GM20000 (cell line): ENCODE results near the gene GATA3.

ENCODE experiments used
- DNase-seq: peaks from one replicate; pipeline ENCODE4 v3.0.0; 2012; ENCODE audit warnings: low spot score
- CTCF ChIP-seq: IDR thresholded peaks from 2 replicates; pipeline ENCODE4 v1.5.1; 2012; ENCODE audit warnings: mild to moderate bottlenecking, control low read depth; ENCODE audit errors: extremely low read depth, missing control alignments

GATA3 gene

DNA sequence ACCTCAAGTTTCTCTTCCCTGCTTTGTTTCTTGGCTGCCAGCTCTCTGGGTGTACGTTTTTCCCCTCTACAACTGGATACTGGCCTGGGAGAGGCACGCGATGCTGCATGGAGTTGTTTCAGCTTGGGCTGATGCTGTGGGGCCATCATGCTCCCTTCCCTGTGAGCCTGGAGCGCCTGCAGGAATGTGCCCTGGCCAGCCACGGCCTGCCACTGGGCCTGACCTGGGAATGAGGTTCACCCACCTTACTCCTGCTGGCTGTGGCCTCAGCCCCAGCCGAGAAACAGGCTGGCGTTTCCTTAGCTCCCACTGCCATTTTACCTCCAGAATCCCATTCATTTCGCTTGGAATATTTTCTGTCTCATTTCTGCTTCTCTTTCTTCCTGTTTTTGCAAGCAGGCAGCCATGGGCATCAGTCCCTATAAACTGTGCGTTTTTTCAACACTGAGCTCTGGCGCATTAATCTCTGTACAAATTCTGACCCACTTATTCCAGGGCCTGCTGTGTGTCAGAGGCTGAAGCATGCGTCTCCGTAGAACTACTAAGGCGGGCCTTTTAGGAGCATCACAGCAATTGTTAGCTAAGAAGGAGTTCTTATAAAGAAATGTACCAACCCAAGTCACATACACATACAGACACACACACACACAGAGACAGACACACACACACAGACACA lies 57.9 kb downstream of the GATA3 start:
- TF ChIP-seq CTCF = no peak

GRCh38 chr10:8112942-8113442 lies 58.5 kb downstream of the GATA3 start:
- TF ChIP-seq CTCF = no peak
- DNase-seq = no peak

More for the DNA sequence above, 57.9 kb downstream of the GATA3 start:
- DNase-seq = no peak

GRCh38 chr10:8113616-8114015 lies 59.1 kb downstream of the GATA3 start:
- TF ChIP-seq CTCF = no peak
- no peak for DNase-seq

GRCh38 chr10:8114741-8115617 lies 60.5 kb downstream of the GATA3 start:
- TF ChIP-seq CTCF = no peak
- no peak for DNase-seq

DNA sequence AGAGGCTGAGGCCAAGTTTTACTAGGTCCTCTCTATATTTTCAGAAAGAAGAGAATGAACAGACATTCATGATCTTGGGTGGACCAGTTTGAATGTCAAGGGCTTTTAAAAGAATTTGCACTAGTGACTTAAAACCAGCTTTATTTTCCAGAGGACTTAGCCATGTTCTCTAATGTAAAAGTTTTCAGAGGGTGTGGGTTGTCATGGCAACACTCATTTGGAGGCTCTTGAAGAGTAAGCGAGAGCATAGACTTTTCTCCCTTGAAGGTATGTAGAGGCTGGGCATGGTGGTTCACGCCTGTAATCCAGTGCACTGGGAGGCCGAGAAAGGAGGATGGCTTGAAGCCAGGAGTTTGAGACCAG lies 61.1 kb downstream of the GATA3 start:
- no peak for DNase-seq
- TF ChIP-seq CTCF = no peak

DNA sequence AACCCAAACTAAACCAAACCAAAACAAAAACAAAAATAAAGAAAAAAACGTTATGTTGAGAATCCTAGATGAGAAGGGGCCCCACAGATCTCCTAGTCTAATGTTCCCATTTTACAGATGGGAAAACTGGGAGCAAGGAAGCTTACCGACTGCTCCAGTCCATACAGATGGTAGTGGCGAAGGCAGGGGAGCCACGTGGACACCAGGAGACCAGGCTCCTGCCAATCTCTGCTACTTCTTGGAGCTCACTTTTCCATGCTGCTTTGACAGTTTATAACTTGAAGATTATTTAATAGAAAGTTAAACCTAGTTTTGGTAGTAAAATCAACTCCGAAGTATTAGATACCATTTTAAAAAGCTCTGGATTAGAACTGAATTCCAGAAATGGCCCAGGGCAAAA lies 62.0 kb downstream of the GATA3 start:
- no peak for TF ChIP-seq CTCF

GRCh38 chr10:8116926-8117493 lies 62.5 kb downstream of the GATA3 start:
- TF ChIP-seq CTCF = no peak
- no peak for DNase-seq

More for the DNA sequence above, 62.0 kb downstream of the GATA3 start:
- no peak for DNase-seq
